Motor neuron (in vitro differentiated cells): Measurements from ENCODE around the gene PRR33. TPM values are rescaled to one million over a fixed set of nuclear protein-coding genes. Genes with fewer than 3 reads are reported as not detected.

Experiments
- ATAC-seq, 8 experiments: fragments of 200-7000 bp; cut with Tn5 transposase; replicated peaks in 6 of 8; 2 replicates each; pipeline ENCODE4 v1.8.0; 2021; ENCODE audit warnings: mild to moderate bottlenecking in 8 of 8, moderate library complexity in 8 of 8
- H3K27ac ChIP-seq, 2 donors: fragments of 250-450 bp; sonication (Bioruptor Pico); 2 replicates each; pipeline ENCODE4 v1.9.0; 2021; ENCODE audit warnings: antibody characterized with exemption in 2 of 2, mild to moderate bottlenecking in 2 of 2, moderate library complexity in 1 of 2
- H3K4me1 ChIP-seq, 2 donors: fragments of 250-450 bp; sonication (Bioruptor Pico); replicated peaks in 1 of 2; 2 replicates each; pipeline ENCODE4 v1.6.1; 2021; ENCODE audit warnings: antibody characterized with exemption in 2 of 2, mild to moderate bottlenecking in 2 of 2, moderate library complexity in 1 of 2
- H3K4me3 ChIP-seq, 5 donors: fragments of 250-450 bp; sonication (Bioruptor Pico); 2 replicates each; pipeline ENCODE4 v1.9.0; 2021; ENCODE audit warnings: antibody characterized with exemption in 5 of 5, mild to moderate bottlenecking in 5 of 5, moderate library complexity in 4 of 5
- WGBS, 10 experiments: fragments of 450-650 bp; shearing (Covaris generic); methylation state at CpG; one replicate each; pipeline ENCODE4 v1.0.0; 2022; 5-methylcytosine and 5-hydroxymethylcytosine counted together
- in situ Hi-C, 9 experiments: fragments of 400-800 bp; cut with MboI; loops; one replicate each; pipeline ENCODE4 v1.15.0; 2021; ENCODE audit warnings: low sequenced_read_pairs in 9 of 9, low pct_unique_long_range_greater_than_20kb in 2 of 9; ENCODE audit not compliant: unreplicated experiment in 9 of 9
- total RNA-seq, 8 experiments: library from RNA; unstranded; fragments of 300-600 nt; gene quantifications; 2 replicates each; pipeline versions ENCODE4 v1.2.3 to v1.2.4, GENCODE V29; 2022

PRR33 gene
- total RNA-seq, 8 experiments from 2014 or later = 0.13 to 1.1 (median 0.25) TPM; not detected in 2

DNA sequence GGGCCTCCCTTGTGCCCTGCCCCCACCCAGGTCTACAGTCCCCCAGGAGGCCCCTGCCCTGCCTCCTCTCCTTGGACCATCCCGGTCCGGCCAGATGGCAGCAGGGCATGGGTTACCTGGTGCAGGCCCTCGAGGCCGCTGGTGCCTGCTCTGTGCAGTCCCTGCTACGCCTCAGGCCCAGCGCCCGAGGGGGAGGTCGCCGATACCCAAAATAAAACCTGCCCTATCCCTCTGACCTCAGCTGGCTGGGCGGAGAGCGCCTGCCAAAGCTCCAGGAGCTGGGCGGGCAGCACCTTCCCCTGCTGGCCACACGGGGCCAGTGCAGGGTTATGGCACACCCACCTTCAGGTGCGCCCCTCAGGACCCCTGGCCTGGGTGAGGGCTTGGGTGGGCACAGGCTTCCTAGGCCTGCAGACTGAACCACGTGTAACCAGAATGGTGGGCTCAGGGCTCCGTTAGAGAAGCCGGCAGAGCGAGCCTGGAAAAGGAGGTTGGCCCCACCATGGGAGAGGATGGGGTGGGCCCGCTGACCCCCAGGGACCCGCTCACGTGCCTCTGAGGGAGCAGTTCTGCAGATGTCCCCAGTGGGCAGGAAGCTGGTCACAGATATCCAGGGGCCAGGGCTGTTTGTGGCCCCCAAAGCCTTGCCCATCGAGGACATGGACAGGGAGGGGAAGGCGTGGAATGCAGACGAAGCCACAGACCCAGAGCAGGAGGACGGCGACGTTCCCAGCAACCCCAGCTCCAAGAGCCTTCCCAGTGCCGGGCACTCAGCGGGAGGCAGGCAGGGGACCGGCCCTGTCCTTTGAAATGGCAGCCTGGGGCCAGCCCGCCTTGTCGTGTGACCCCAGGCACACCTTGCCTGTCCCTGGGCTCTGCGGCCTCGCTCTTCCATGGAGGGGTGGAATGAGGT, 26.1 kb upstream of the PRR33 start:
- H3K27ac ChIP-seq = no peak overlapping the region
- in situ Hi-C loops = no loop called here
- peak in 3 of 8 experiments; percentile 27 to 54 (median 27) for ATAC-seq
- 56 to 90% (median 72%) methylated on average over 2 to 13 of the region's 34 CpGs; no CpG with 5 or more reads in 4 of the 10 experiments for WGBS, 10 experiments
- H3K4me3 ChIP-seq = no peak overlapping the region
- no peaks in the 10 kb centered on the region for H3K4me1 ChIP-seq

DNA sequence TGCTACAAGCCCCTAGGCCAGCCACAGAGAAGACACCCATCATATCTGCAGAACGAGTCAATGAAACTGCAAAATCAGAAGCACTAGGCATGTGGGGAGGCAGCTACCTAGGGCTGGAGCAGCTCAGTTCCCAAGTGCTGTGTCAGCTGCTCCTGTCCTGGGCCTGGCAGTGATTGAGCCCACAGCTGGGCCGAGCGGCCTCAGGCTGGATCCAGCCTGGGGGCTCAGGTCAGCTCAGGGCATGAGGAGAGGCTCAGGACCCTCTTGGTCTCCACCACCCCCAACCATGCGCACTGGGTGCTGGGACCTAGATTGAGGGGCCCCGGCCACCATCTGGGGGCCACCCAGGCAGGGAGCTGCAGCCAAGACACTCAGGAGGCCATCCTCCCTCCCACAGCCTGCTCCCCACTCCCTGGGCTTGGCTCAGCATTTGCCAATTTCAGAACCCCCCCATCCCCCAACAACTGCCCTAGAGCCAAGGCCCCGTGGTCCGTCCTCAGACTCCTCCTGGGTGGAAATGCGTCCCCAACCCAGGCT, 25.4 kb upstream of the PRR33 start:
- peak in 2 of 8 experiments; percentile 13 to 23 for ATAC-seq
- no peak overlapping the region for H3K27ac ChIP-seq
- no peaks in the 10 kb centered on the region for H3K4me1 ChIP-seq
- in situ Hi-C loops = no loop called here
- no peak overlapping the region for H3K4me3 ChIP-seq
- WGBS, 10 experiments = 20 to 60% (median 29%) methylated on average over 1 to 3 of the region's 8 CpGs; no CpG with 5 or more reads in 6 of the 10 experiments

DNA sequence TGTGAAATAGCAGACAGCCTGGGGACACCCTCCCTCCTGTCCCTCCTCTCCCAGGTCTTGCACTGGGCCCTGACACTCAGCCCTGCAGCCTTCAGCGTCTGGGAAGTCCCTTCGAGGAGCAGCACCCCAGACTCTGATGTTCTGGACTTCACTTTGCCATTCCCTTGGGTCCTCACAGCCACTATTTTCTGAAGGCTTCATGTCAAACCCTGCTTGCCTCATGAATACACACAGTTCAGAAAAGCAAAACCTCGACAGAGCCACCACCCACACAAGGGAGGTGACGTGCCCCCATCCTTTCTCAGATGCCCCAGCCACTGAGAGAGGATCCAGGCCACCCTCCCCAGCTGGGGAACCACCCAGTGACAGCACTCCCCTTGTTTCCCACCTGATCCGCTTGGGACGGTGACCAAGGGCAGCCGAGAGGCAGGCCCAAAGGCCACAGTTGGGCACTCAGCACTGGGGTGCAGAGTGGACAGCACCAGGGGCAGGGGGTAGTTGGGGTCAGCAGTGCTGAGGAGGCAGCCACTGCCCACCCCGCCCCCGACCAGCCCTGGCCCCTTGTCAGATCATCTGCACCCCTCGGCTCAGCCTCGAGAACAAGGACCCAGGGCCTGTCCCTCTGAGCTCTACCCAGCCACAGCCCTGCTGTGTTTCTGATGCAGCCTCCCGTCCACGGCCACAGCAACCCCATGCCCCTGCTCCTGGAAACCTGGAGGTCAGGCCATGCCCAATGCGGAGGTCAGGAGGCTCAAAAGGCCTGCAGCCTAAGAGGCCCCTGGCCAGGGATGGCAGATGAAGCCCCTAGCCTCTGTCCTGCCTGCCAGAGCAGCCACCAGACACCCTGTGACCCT, 24.7 kb upstream of the PRR33 start:
- 13 to 67% (median 34%) methylated on average over 2 to 3 of the region's 14 CpGs; no CpG with 5 or more reads in 6 of the 10 experiments for WGBS, 10 experiments
- in situ Hi-C loops = no loop called here
- Histone ChIP-seq H3K4me1 (no peaks in the 10 kb centered on the region), H3K27ac (no peak overlapping the region), H3K4me3 (no peak overlapping the region)
- ATAC-seq = peak in 2 of 8 experiments; percentile 5 to 6

DNA sequence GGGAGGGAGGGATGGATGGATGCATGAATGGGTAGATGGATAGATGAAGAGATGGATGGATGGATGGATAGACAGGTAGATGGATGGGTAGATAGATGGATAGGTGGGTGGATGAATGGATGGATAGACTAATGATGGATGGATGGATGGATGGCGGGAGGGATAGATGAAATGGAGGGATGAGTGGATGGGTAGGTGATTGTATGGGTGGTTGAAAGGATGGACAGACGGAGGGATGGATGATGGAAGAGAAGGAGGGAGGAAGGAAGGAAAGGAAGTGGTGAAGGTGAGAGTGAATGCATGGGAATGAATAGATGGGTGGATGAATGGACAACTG, 24.1 kb upstream of the PRR33 start:
- no peaks in the 10 kb centered on the region for H3K4me1 ChIP-seq
- H3K27ac ChIP-seq = no peak overlapping the region
- no peak for ATAC-seq
- in situ Hi-C loops = no loop called here
- no peak overlapping the region for H3K4me3 ChIP-seq
- 0 to 82% (median 71%) methylated on average over 1 to 2 of the region's 2 CpGs; no CpG with 5 or more reads in 3 of the 10 experiments for WGBS, 10 experiments

DNA sequence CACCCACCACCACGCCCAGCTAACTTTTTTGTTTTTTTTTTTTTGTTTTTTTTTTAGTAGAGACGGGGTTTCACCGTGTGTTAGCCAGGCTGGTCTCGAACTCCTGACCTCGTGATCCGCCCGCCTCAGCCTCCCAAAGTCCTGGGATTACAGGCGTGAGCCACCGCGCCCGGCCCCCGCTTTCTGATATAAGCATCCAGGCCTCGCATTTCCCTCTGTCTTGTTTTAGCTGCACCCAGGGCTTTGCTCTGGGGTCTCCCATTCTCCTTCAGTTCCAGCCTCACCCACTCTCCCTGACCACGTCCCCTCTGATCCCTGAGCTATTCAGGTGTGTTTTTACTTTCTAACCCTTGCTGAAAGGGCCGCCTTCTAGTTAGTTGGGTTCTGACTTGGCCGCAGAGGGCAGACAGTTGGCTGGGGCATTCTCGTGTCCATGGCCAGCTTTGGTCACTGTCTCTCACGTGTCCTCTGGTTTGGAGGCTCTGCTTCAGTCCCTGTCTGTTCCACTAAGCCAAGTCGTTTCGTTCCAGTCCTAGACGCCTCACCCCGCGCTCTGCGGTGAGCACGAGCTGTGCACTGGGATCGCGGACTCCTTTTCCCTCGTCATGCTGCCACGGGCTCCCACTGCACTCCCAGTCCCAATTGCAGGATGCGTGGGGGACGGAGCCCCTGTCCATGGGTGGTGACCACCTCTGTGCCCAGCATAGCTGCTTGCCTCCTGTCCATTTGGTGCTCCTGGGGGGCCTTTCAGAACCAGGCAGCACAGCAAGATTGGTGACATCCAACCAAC, 21.8 kb upstream of the PRR33 start:
- no peak for ATAC-seq
- 77 to 90% (median 84%) methylated on average over 3 to 22 of the region's 31 CpGs; no CpG with 5 or more reads in 1 of the 10 experiments for WGBS, 10 experiments
- in situ Hi-C loops = no loop called here
- no peaks in the 10 kb centered on the region for H3K4me1 ChIP-seq
- H3K27ac ChIP-seq = no peak overlapping the region
- H3K4me3 ChIP-seq = no peak overlapping the region

DNA sequence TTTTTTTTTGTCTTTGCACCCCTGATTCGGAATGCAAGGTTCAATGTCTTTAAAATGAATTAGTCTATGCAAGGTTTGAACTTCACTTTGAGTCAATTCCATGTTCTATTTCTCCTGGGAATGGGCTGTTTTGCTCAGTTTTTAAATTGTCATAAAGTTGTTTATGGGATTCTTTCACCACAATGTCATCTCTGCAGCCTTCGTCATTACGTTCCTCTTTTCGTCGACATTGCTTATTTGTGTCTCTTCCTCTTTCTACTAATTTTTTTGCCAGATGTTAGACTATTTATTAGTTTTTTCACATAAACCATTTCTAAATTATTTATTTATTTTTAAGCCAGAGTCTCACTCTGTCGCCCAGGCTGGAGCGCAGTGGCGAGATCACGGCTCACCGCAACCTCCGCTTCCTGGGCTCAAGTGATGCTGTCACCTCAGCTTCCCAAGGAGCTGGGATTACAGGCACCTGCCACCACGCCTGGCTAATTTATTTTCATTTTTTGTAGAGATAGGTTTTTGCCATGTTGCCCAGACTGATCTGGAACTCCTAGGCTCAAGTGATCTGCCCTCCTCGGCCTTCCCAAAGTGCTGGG, 20.7 kb upstream of the PRR33 start:
- in situ Hi-C loops = no loop called here
- Histone ChIP-seq H3K4me1 (no peaks in the 10 kb centered on the region), H3K4me3 (no peak overlapping the region), H3K27ac (no peak overlapping the region)
- no peak for ATAC-seq
- 57 to 93% (median 81%) methylated on average over 1 to 13 of the region's 13 CpGs for WGBS, 10 experiments

DNA sequence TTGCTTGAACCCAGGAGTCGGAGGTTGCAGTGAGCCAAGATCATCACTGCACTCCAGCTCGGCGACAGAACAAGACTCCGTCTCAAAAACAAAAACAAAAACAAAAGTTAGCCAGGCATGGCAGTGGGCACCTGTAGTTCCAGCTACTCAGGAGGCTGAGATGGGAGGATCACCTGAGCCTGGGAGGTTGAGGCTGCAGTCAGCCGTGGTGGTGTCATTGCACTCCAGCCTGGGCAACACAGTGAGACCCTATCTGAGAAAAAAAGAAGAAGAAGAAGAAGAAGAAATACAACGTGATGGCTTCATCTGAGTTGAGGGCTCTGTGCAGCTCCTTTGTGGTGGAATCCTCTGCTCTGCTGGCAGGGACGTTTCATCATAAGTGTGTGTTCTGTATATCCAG, 17.8 kb upstream of the PRR33 start:
- Histone ChIP-seq H3K4me1 (no peaks in the 10 kb centered on the region), H3K27ac (no peak overlapping the region), H3K4me3 (no peak overlapping the region)
- WGBS, 10 experiments = 20 to 100% (median 86%) methylated on average over 2 to 7 of the region's 7 CpGs; no CpG with 5 or more reads in 3 of the 10 experiments
- no peak for ATAC-seq
- in situ Hi-C loops = no loop called here

DNA sequence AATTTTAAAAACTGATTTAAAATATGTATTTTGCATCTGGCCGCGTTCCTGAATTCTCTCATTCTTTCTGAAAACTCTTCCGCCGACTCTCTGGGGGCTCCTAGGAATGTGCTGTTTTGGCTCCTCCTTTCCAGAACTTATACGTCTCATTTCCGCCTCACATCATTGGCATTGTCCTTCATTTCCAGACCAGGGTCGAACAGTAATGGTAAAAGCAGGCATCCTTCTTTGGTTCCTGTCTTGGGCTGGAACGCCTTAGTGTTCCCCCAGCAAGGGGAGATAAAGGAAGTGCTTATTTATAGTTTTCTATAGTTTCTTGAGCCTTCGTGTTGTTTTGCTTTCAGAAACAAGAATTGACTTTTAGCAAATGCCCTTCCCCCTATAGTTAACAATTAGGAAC, 16.9 kb upstream of the PRR33 start:
- WGBS, 10 experiments = 11 to 86% (median 66%) methylated on average over 4 to 9 of the region's 9 CpGs
- ATAC-seq = no peak
- Histone ChIP-seq H3K4me3 (no peak overlapping the region), H3K4me1 (no peaks in the 10 kb centered on the region), H3K27ac (no peak overlapping the region)
- in situ Hi-C loops = no loop called here

DNA sequence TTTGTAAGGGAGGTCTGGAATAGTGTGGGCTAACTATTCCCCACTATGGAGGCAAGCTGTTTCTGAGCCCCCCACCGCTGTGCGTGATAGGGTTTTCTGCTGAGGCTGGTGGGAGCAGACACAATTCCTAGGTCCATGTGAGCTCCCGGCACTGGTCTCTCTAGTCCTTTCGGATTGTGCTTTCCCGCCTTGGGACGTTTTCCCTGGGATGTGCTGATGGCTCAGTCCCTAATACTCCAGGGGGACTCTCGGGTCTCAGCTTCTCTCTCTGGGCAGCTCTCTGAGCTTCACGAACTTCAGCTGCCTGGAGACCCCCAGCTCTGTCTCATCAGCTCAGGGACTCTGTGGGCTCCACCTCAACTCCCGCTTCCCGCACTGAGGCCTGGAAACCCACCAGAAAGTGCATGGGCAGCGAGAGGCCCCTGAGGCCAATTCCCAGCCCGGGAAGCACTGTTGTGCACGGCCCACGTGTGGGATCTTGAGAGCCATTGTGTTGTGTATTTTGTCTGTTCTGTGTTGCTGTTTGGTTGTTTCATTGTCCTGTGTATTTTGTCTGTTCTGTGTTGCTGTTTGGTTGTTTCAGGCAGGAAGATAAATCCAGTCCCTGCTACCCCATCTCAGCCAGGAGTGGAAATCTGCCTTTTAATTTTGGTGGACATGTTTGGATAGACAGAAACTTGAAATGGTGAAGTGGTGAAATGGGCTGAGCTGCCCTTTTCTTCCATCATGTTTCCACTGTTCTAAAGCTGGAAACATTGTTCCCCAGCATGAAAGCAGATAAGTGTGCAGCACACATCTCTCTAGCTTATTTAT, 15.1 kb upstream of the PRR33 start:
- in situ Hi-C loops = no loop called here
- H3K4me3 ChIP-seq = no peak overlapping the region
- 42 to 100% (median 72%) methylated on average over 2 to 9 of the region's 14 CpGs; no CpG with 5 or more reads in 4 of the 10 experiments for WGBS, 10 experiments
- H3K4me1 ChIP-seq = no peaks in the 10 kb centered on the region
- no peak overlapping the region for H3K27ac ChIP-seq
- ATAC-seq = no peak

DNA sequence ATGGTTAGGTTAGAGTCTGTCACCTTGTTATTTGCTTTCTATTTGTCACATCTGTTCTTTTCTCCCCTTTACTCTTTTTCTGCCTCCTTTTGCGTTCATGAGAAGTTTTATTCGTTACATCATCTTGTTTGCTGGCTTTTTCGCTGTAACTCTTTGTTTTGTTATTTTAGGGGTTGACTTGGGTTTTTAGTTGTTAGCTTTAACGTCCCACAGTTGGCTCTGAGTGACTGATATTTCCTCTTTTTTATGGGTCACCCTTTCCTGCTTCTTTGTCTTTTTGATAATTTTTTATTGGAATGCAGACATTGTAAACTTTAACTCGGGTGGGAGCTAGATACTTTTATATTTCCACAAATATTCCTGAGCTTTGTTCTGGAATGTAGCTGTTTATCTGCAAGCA, 14.5 kb upstream of the PRR33 start:
- Histone ChIP-seq H3K27ac (no peak overlapping the region), H3K4me1 (no peaks in the 10 kb centered on the region), H3K4me3 (no peak overlapping the region)
- ATAC-seq = no peak
- 16 to 75% (median 55%) methylated on average over 2 to 5 of the region's 5 CpGs for WGBS, 10 experiments
- in situ Hi-C loops = no loop called here

DNA sequence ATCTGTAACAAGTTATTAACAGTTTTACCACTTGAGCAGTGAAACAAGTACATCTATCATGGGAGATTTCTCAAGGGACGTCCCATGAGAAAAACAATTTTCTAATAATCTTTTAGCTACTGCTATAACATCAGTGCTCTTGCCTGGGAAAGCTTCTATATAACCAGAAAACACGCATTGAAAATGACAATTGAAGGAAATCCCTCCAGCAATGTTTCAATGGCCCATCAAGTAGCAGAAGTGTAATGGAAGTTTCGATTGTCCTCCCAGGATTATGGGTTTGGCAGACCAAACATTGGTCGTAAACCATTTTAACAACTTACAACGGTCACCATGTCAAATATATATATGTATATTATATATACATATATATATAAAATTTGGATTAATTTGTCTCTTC, 8.0 kb upstream of the PRR33 start:
- in situ Hi-C loops = loop anchor here in 1 of 9 experiments (25.0 kb wide), 1 partner anchor 263 kb away; the partner anchor contains the start of genes INS and TH
- ATAC-seq = no peak
- Histone ChIP-seq H3K27ac (no peak overlapping the region), H3K4me1 (no peaks in the 10 kb centered on the region), H3K4me3 (no peak overlapping the region)
- WGBS, 10 experiments = 18 to 100% (median 84%) methylated on average over 1 to 5 of the region's 5 CpGs
